ENCODE data around the gene MTHFS. TPM values are rescaled to one million over a fixed set of nuclear protein-coding genes. Genes with fewer than 3 reads are reported as not detected.

Gene MTHFS
- total RNA-seq, 4 donors from 2014 or later = 4.3 to 10.9 (median 10.2) TPM

DNA sequence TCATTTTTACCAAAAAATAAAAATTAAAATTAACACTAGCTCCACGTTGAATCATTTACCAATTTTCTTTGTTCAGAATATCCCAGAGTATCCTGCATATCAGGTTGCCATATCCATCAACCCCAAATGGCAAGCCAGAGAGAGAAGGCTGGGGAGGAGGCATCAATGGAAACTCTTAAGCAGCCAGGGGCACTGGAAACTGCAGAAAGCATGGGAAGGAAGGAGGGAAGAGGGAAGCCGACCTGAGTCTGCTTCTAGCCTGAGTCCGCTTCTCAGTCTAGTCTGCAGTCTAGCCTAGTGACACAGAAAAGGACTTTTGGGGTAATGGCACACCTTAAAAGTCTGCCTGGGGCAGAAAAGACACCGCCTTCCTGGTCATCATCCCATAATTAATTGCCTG is 1.6 kb upstream of the MTHFS start:
- Histone ChIP-seq H3K27ac (no peak overlapping the region), H3K4me3 (no peak overlapping the region), H3K36me3 (no peaks in the 10 kb centered on the region), H3K9me3 (no peaks in the 10 kb centered on the region), H3K4me1 (peaks cover 16% of the 10 kb centered on the region), H3K27me3 (no peaks in the 10 kb centered on the region)
- no peak for DNase-seq (ENCODE audit: low spot score in 2 of 2)
- 76% methylated on average over 4 of the region's 4 CpGs for WGBS
- TF ChIP-seq POLR2A (IDR thresholded peaks at IDR 0.05) = no peak
- TF ChIP-seq, protein P1, sequence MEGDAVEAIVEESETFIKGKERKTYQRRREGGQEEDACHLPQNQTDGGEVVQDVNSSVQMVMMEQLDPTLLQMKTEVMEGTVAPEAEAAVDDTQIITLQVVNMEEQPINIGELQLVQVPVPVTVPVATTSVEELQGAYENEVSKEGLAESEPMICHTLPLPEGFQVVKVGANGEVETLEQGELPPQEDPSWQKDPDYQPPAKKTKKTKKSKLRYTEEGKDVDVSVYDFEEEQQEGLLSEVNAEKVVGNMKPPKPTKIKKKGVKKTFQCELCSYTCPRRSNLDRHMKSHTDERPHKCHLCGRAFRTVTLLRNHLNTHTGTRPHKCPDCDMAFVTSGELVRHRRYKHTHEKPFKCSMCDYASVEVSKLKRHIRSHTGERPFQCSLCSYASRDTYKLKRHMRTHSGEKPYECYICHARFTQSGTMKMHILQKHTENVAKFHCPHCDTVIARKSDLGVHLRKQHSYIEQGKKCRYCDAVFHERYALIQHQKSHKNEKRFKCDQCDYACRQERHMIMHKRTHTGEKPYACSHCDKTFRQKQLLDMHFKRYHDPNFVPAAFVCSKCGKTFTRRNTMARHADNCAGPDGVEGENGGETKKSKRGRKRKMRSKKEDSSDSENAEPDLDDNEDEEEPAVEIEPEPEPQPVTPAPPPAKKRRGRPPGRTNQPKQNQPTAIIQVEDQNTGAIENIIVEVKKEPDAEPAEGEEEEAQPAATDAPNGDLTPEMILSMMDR (IDR thresholded peaks at IDR 0.05) = no peak
- no peak for TF ChIP-seq POLR2AphosphoS5 (IDR thresholded peaks at IDR 0.05)
- TF ChIP-seq EP300 (IDR thresholded peaks at IDR 0.05) = no peak

DNA sequence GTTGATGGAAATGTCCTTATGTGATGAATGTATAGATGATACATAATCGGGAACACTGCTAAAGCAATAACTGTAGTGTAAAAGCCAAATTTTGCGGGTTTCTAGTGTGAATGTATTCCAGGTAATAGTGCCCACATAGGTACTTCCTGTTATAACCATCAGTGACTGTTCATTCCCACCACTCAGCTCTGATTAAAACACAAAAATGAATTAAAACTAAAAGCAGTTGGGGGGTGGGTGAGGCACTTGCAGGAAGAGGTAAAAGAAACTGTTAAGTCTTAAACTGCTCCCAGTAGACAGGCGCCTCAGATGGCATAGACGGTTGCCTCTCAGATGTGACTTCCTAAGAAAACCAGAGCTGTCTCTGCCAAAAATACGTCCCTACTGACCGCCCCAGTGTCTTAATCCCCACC is 893 bp upstream of the MTHFS start:
- DNase-seq (ENCODE audit: low spot score in 2 of 2) = no peak
- H3K27ac ChIP-seq = peak overlapping the region; percentile 92
- peak overlapping the region; percentile 77 for H3K4me3 ChIP-seq
- TF ChIP-seq POLR2A (IDR thresholded peaks at IDR 0.05) (no peak), POLR2AphosphoS5 (IDR thresholded peaks at IDR 0.05) (no peak), EP300 (IDR thresholded peaks at IDR 0.05) (no peak)
- TF ChIP-seq, protein P1 (IDR thresholded peaks at IDR 0.05) = no peak
- no peaks in the 10 kb centered on the region for H3K9me3 ChIP-seq
- H3K27me3 ChIP-seq = no peaks in the 10 kb centered on the region
- H3K4me1 ChIP-seq = peaks cover 16% of the 10 kb centered on the region
- H3K36me3 ChIP-seq = no peaks in the 10 kb centered on the region
- WGBS = 79% methylated on average over 6 of the region's 6 CpGs

DNA sequence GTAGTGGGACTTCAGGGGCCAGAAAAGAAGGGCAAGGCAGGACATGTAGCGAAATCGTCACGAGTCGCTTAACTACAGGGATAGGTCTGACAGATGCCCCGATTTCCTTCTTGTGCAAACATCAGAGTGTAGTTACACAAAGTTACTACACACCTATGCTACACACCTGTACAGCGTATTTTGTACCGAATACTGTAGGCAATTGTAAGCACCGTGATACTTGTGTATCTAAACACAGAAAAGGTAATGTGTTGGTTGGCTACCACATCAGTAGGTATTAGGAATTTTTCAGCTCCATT is 515 bp upstream of the MTHFS start:
- no peaks in the 10 kb centered on the region for H3K9me3 ChIP-seq
- TF ChIP-seq EP300 (IDR thresholded peaks at IDR 0.05) (no peak), POLR2A (IDR thresholded peaks at IDR 0.05) (no peak), POLR2AphosphoS5 (IDR thresholded peaks at IDR 0.05) (no peak)
- TF ChIP-seq, protein P1 (IDR thresholded peaks at IDR 0.05) = no peak
- H3K4me1 ChIP-seq = peaks cover 16% of the 10 kb centered on the region
- no peaks in the 10 kb centered on the region for H3K27me3 ChIP-seq
- 26% methylated on average over 8 of the region's 8 CpGs for WGBS
- H3K36me3 ChIP-seq = no peaks in the 10 kb centered on the region
- H3K4me3 ChIP-seq = peak overlapping the region; percentile 77
- peak overlapping the region; percentile 92 for H3K27ac ChIP-seq
- no peak for DNase-seq (ENCODE audit: low spot score in 2 of 2)

DNA sequence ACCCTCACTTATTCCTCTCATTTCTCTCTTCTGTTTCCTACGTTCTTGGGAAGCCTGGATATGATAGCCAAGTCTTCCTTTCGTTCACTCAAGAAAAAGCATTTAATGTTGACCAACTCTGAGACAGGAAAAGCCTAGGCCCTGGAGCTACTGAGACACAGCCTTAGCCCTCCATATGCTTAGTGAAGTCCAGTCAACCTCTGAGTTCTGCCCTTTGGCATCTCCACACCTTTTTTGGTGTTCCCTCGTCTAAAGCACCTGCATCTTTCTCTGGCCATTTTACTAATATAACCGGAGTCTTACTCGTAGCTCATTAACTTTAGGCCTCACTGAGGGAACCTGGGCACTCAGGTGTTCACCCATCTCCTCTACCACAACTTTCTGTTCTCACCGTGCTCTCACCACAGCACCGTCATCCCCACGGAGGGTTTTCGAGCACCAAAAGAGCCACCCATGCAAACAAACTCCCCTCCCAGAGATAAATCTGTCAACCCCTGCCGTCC is 632 bp downstream of the MTHFS start:
- 17% methylated on average over 10 of the region's 10 CpGs for WGBS
- Histone ChIP-seq H3K27ac (peak overlapping the region; percentile 92), H3K36me3 (no peaks in the 10 kb centered on the region), H3K27me3 (no peaks in the 10 kb centered on the region), H3K4me1 (peaks cover 16% of the 10 kb centered on the region), H3K9me3 (no peaks in the 10 kb centered on the region), H3K4me3 (peak overlapping the region; percentile 77)
- TF ChIP-seq POLR2AphosphoS5 (IDR thresholded peaks at IDR 0.05) (no peak), EP300 (IDR thresholded peaks at IDR 0.05) (no peak), POLR2A (IDR thresholded peaks at IDR 0.05) (no peak)
- TF ChIP-seq, protein P1 (IDR thresholded peaks at IDR 0.05) = no peak
- DNase-seq (ENCODE audit: low spot score in 2 of 2) = no peak

DNA sequence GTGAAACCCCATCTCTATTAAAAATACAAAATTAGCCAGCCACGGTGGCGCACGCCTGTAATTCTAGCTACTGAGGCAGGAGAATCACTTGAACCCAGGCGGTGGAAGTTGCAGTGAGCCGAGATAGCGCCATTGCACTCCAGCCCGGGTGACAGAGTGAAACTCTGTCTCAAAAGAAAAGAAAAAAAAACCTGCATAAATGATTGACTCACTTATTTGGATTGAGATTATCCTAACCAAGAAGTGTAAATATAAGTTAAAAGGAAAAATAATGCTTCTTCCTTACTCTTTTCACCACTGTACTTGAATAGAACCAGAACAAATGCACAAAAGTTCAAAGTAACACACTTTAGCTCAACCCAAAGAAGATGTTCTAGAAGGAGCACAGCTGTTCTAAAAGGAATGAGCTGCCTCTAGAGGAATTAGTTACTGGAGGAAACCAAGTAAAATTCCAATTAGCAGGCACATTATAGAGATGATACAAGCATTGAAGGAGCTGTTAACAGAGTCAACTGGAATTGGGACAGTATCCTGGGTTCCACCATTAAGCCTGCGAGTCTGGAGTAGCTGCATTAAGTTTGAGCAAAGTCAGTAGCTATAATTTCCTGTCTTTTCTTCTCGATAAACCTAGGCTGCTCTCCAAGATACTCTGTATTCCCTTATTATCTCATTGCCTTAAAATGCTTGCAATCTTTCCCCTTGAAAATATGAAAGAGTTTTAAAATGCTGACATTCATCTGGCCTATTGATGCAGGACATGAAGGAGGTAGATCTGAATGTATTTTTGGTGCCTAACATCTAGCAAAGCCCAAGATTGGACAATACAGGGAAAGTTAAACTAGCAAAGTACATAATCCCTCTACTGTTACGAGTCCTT is 9.5 kb downstream of the MTHFS start:
- H3K27ac ChIP-seq = no peak overlapping the region
- WGBS = 94% methylated on average over 10 of the region's 10 CpGs

More for the DNA sequence above, 9.5 kb downstream of the MTHFS start:
- peaks cover 20% of the 10 kb centered on the region for H3K36me3 ChIP-seq
- H3K4me1 ChIP-seq = no peaks in the 10 kb centered on the region
- H3K9me3 ChIP-seq = no peaks in the 10 kb centered on the region
- H3K4me3 ChIP-seq = no peak overlapping the region
- no peaks in the 10 kb centered on the region for H3K27me3 ChIP-seq
- TF ChIP-seq EP300 (IDR thresholded peaks at IDR 0.05) (no peak), POLR2AphosphoS5 (IDR thresholded peaks at IDR 0.05) (no peak), POLR2A (IDR thresholded peaks at IDR 0.05) (no peak)
- TF ChIP-seq, protein P1 (IDR thresholded peaks at IDR 0.05) = no peak
- no peak for DNase-seq (ENCODE audit: low spot score in 2 of 2)
